Bronchus fibroblast of lung (primary cell): ENCODE results near the gene CDH23. TPM values are rescaled to one million over a fixed set of nuclear protein-coding genes. Genes with fewer than 3 reads are reported as not detected.

Source experiments
- total RNA-seq: library from RNA; depleted of rRNA; stranded (reverse); fragments of >200 nt; gene quantifications from 2 replicates; pipeline ENCODE4 v1.2.3, GENCODE V29; 2015

Gene CDH23
- under 0.01 TPM in 2 replicates for total RNA-seq

DNA sequence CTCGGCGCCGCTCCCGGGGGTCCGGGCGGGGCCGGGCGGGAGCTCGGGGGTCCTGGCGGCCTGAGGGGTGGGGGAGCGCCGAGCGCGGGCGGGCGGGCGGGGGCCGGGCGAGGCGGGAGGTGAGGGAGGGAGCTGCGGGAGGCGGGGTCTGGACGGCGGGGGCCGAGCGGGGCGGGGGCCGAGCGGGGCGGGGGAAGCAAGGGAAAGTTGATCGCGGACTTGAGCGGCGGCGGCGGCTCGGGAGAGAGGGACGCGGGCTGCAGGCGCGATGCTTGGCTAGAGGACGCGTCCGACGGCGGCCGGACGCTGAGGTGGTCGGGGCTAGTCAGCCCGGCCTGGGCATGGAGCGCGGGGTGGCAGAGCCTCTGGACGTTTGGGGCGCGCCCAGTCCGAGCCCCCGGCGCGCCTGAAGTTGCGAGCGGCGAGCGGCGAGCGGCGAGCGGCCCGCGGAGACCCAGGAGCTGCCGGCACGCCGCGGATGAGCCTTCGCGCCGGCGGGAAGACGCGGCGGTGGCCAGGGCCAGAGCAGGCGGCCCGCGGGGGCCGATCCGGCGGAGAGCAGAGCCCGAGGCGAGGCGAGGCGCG, at the start of gene CDH23:
Gene CDH23, plus strand, starts transcription at position 210 of the 585 bp plus-strand sequence. CDS start 42,912 bp downstream, outside the sequence.

DNA sequence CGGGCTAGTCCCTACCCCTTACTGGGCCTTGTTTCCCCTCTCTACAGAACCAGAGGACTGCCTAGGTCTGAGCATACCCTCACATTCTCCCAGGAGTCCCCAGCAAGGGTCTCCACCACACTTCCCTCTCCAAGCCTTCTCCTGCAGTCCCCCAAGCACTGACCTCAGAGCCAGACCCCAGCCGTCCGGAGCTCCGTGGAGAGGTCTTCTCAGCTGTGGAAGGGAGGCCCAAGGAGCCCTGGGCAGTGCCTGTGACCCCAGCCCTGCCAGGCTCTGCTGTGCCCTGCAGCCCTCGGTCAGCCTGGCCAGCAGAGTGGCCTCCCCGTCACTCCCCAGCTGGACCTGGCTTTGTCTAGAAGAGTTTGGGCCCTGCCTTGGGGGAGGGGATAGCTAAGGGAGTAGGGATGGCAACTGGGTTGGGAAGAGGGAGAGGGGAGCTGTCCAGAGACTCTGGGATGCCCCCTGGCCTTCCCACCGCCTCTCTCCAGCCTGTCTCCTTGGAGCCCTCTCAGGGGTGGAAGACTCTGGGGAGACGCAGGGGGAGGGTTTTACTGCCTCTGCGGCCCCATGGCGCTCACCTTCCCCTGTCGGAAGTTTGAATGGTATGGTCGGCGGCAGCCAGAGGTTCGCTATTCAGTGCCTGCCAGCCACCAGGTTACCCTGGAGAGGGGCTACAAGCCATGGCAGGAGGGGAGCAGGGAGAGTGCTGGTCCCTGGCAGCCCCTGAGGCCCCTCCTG, 322.9 kb downstream of the CDH23 start, which contains the start of gene C10orf105:
Gene C10orf105, minus strand, starts transcription at position 315 of the 738 bp plus-strand sequence. CDS start 3,441 bp downstream, outside the sequence.

DNA sequence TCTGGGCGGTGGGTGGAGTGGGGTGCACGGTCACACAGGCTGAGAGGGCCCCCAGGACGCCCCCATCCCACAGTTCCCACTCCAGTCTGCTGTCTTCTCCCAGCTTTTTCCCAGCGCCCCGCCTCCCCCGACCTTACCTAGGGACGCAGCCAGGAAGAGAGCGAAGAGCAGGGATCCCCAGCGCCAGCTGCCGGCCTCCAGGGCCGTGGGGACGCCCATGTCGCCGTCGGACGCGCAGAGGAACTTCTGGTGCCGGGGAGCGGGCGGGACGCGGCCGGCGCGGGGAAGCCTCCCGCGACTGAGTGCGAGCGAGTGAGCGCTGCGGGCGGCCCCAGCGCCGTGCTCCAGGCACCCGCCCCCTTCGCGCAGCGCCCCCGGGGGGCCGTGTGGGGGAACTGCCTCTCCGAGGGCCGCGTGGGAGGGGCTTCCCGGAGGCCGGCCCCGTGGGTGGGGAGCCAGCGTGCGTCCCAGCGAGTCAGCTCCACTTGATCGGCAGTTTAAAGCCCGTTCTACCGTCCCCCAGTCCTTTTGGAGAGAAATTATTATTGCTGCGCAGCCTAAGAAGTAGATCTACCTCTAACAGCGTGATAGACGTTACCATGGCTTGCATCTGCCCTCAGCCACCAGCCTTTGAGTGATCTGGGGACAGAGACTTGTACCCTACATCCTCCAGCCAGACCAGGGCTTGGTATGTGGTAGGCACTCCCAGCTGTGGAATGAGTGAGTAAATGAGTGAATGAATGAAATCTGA, 376.7 kb downstream of the CDH23 start, which contains the start of gene VSIR:
Gene VSIR, minus strand, starts transcription at position 300 of the 751 bp plus-strand sequence. Its CDS starts 81 bp downstream, at position 219.

DNA sequence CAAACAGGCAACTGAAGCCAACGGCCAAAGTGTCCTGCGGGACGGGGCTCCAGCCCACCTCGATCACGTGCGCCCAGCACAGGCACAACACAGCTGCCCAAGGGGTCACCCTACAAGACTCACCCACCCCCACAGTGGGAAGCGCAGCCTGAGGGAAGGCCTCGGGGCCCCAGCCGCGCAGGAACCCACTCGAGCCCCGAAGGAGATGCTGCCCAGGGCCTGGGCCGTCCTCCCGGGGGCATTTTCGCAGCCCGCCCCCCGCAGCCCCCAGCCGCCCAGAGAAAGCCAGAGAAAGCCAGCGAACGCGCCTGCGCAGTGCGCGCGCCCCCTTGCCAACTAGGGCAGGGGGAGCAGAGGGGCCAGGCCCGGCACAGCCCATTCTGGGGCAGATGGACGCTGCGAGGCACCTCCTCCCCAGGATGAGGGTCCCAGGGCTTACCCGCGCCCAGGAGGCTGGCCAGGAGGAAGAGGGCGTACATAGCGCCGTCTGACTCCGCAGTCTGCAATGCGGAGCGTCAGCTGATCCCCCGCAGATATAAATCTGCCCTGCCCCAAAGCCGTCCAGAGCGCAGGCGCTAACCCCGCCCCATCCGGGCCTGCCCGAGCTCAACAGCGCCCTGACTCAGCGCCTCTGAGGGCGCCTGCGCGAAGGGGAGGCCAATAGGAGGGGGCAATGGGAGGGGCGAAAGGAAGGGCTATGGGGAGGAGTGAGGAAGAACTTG, 454.2 kb downstream of the CDH23 start, which contains the start of gene PSAP:
Gene PSAP, minus strand, starts transcription at position 509 of the 722 bp plus-strand sequence. Its CDS starts 30 bp downstream, at position 479.

Other genes starting within 250 kb of the CDH23 start
- gene UNC5B, start 184.3 kb upstream of the CDH23 start, total RNA-seq: 15.2 and 17.1 TPM in 2 replicates
- gene SLC29A3, start 77.7 kb upstream of the CDH23 start, total RNA-seq: 2.2 TPM in 2 replicates